Neuronal stem cell (in vitro differentiated cells): Measurements from ENCODE around the gene FCRLB.
"Not testable (repeated sequence)": the region's sequence is repeated elsewhere in the genome, so short reads cannot be mapped to it uniquely, and the experiment has no call there.

ENCODE experiments used
- DNase-seq: peaks from one replicate; pipeline ENCODE4 v3.0.0-alpha.2; 2013; ENCODE audit warnings: low spot score
- H2AFZ ChIP-seq: one replicate; pipeline ENCODE4 v1.6.1; 2013; ENCODE audit warnings: mild to moderate bottlenecking, low read length, inconsistent platforms
- H2AK5ac ChIP-seq: 2 replicates; pipeline ENCODE4 v1.6.1; 2013; ENCODE audit warnings: low read depth, mild to moderate bottlenecking, inconsistent platforms, low read length, moderate library complexity, mixed read lengths
- H2BK120ac ChIP-seq: 2 replicates; pipeline ENCODE4 v1.6.1; 2013; ENCODE audit warnings: low read depth, mild to moderate bottlenecking, inconsistent platforms, low read length, moderate library complexity, mixed read lengths
- H2BK12ac ChIP-seq: one replicate; pipeline ENCODE4 v1.6.1; 2013; ENCODE audit warnings: low read length, inconsistent platforms
- H2BK15ac ChIP-seq: 2 replicates; pipeline ENCODE4 v1.6.1; 2013; ENCODE audit warnings: mild to moderate bottlenecking, low read length, inconsistent platforms, mixed read lengths
- H2BK5ac ChIP-seq: one replicate; pipeline ENCODE4 v1.6.1; 2013; ENCODE audit warnings: inconsistent platforms, mild to moderate bottlenecking, low read length, moderate library complexity
- H3K14ac ChIP-seq: one replicate; pipeline ENCODE4 v1.6.1; 2013; ENCODE audit warnings: low read length, inconsistent platforms
- H3K18ac ChIP-seq: 2 replicates; pipeline ENCODE4 v1.6.1; 2013; ENCODE audit warnings: low read length, inconsistent platforms
- H3K23ac ChIP-seq: 2 replicates; pipeline ENCODE4 v1.6.1; 2013; ENCODE audit warnings: low read depth, mild to moderate bottlenecking, mixed read lengths, low read length, inconsistent platforms; ENCODE audit not compliant: poor library complexity
- H3K27ac ChIP-seq: replicated peaks from 3 replicates; pipeline ENCODE4 v1.5.1; 2013; ENCODE audit warnings: low read length, inconsistent platforms
- H3K27me3 ChIP-seq, 3 experiments: 2 replicates each; pipeline ENCODE4 v1.6.1; 2013; ENCODE audit warnings: low read length in 3 of 3, mild to moderate bottlenecking in 2 of 3, inconsistent platforms in 1 of 3, low read depth in 1 of 3, mixed read lengths in 1 of 3, moderate library complexity in 1 of 3; ENCODE audit not compliant: control insufficient read depth in 3 of 3, insufficient read depth in 3 of 3
- H3K36me3 ChIP-seq, 2 donors: replicated peaks in 1 of 2; 2 replicates each; pipeline ENCODE4 v1.6.1; 2013; ENCODE audit warnings: low read length in 2 of 2; ENCODE audit not compliant: control insufficient read depth in 2 of 2, insufficient read depth in 2 of 2
- H3K4ac ChIP-seq: 2 replicates; pipeline ENCODE4 v1.6.1; 2013; ENCODE audit warnings: inconsistent platforms, mild to moderate bottlenecking, low read length, moderate library complexity
- H3K4me1 ChIP-seq, 2 donors: 1 replicate in 1 of 2; 2 replicates in 1 of 2; pipeline ENCODE4 v1.6.1; 2013; ENCODE audit warnings: low read length in 2 of 2, low read depth in 1 of 2; ENCODE audit not compliant: control insufficient read depth in 2 of 2, insufficient read depth in 1 of 2
- H3K4me2 ChIP-seq: one replicate; pipeline ENCODE4 v1.6.1; 2013; ENCODE audit warnings: mild to moderate bottlenecking, low read length, inconsistent platforms; ENCODE audit not compliant: insufficient read depth, poor library complexity, severe bottlenecking
- H3K4me3 ChIP-seq, 2 donors: 2 replicates each; pipeline ENCODE4 v1.5.1; 2013; ENCODE audit warnings: low read length in 2 of 2, mild to moderate bottlenecking in 2 of 2, inconsistent platforms in 1 of 2, moderate library complexity in 1 of 2
- H3K79me1 ChIP-seq: one replicate; pipeline ENCODE4 v1.6.1; 2013; ENCODE audit warnings: low read depth, mild to moderate bottlenecking, inconsistent platforms, low read length, moderate library complexity
- H3K9ac ChIP-seq: one replicate; pipeline ENCODE4 v1.6.1; 2013; ENCODE audit warnings: mild to moderate bottlenecking, low read depth, low read length, inconsistent platforms; ENCODE audit not compliant: poor library complexity
- H3K9me3 ChIP-seq, 2 donors: replicated peaks in 1 of 2; 2 replicates each; pipeline versions ENCODE3 to v1.6.1; 2013; ENCODE audit warnings: low read length in 2 of 2, mild to moderate bottlenecking in 2 of 2, inconsistent platforms in 1 of 2, low read depth in 1 of 2, mixed read lengths in 1 of 2, moderate library complexity in 1 of 2; ENCODE audit not compliant: control insufficient read depth in 2 of 2, insufficient read depth in 1 of 2
- H4K8ac ChIP-seq: one replicate; pipeline ENCODE4 v1.6.1; 2013; ENCODE audit warnings: low read depth, mild to moderate bottlenecking, inconsistent platforms, low read length, moderate library complexity
- H4K91ac ChIP-seq: one replicate; pipeline ENCODE4 v1.6.1; 2013; ENCODE audit warnings: low read length, low read depth, mild to moderate bottlenecking, inconsistent platforms; ENCODE audit not compliant: poor library complexity
- WGBS, 2 donors: extraction: QIAGEN DNeasy Blood & Tissue Kit; methylation state at CpG; one replicate each; pipeline ENCODE4 v1.1.7; 2013; ENCODE audit warnings: missing lambda C conversion rate in 2 of 2, mixed read lengths in 1 of 2; ENCODE audit not compliant: insufficient read length in 2 of 2, insufficient replicate concordance in 1 of 2; ENCODE audit errors: extremely low coverage in 2 of 2; 5-methylcytosine and 5-hydroxymethylcytosine counted together

The FCRLB gene

GRCh38 chr1:161723459-161724141 lies 2.3 kb downstream of the FCRLB start:
- no peak overlapping the region for H4K91ac ChIP-seq
- no peak overlapping the region for H2AK5ac ChIP-seq
- no peak overlapping the region for H2BK5ac ChIP-seq
- no peak overlapping the region for H3K14ac ChIP-seq
- H3K4me3 ChIP-seq = peak overlapping the region in 1 of 2 donors; percentile 2
- H3K9ac ChIP-seq = no peak overlapping the region
- no peaks in the 10 kb centered on the region for H3K36me3 ChIP-seq
- no peak overlapping the region for H3K18ac ChIP-seq
- H3K9me3 ChIP-seq = no peaks in the 10 kb centered on the region
- peaks cover 3 to 4% of the 10 kb centered on the region in 2 donors for H3K4me1 ChIP-seq
- H3K27me3 ChIP-seq = peaks cover 0 to 46% (median 18%) of the 10 kb centered on the region in 3 experiments
- H3K27ac ChIP-seq = no peak overlapping the region
- no peak overlapping the region for H3K23ac ChIP-seq
- DNase-seq = no peak
- no peak overlapping the region for H2AFZ ChIP-seq
- no CpG with 5 or more reads among the region's 8 CpGs for WGBS, 2 donors
- no peaks in the 10 kb centered on the region for H3K79me1 ChIP-seq
- no peak overlapping the region for H3K4me2 ChIP-seq
- no peak overlapping the region for H2BK15ac ChIP-seq
- no peak overlapping the region for H2BK12ac ChIP-seq
- no peak overlapping the region for H3K4ac ChIP-seq
- no peak overlapping the region for H4K8ac ChIP-seq
- no peak overlapping the region for H2BK120ac ChIP-seq

DNA sequence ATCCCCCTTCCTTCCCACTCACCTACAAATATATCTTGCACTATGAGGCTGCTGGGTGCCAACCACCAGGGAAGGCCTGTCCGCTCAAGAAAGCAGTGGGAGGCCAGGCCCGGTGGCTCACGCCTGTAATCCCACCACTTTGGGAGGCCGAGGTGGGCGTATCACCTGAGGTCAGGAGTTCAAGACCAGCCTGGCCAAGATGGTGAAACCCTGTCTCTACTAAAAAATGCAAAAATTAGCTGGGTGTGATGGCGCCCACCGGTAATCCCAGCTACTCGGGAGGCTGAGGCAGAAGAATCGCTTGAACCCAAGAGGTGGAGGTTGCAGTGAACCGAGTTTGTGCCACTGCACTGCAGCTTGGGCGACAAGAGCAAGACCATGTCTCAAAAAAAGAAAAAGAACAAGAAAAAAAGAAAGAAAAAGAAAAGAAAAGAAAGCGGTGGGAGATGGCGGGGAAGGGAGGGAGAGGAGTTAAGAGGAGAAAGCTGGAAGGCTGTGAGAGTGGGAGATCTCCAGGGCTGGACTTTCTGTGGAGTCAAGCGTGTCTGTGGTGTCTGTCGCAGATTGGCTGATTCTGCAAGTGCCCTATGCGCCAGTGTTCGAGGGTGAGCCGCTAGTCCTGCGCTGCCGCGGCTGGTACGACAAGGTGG lies 4.0 kb downstream of the FCRLB start:
- H2BK5ac ChIP-seq, H4K8ac ChIP-seq, H3K27ac ChIP-seq, H2BK15ac ChIP-seq, H3K9me3 ChIP-seq, H2AK5ac ChIP-seq, H2BK12ac ChIP-seq, H3K36me3 ChIP-seq, H3K4ac ChIP-seq, H2BK120ac ChIP-seq, H3K18ac ChIP-seq, DNase-seq, H3K79me1 ChIP-seq, H3K4me1 ChIP-seq, H4K91ac ChIP-seq: not testable (repeated sequence)
- Histone ChIP-seq H3K14ac (peak overlapping the region; percentile 77), H3K9ac (peak overlapping the region; percentile 88), H3K4me2 (peak overlapping the region; percentile 92), H3K27me3 (peaks cover 0 to 57% (median 18%) of the 10 kb centered on the region in 3 experiments), H3K23ac (peak overlapping the region; percentile 29), H3K4me3 (peak overlapping the region; percentile 76 to 86), H2AFZ (peak overlapping the region; percentile 91)
- WGBS, 2 donors = 100% methylated on average over 2 of the region's 22 CpGs; no CpG with 5 or more reads in 1 of the 2 donors

GRCh38 chr1:161725908-161726472 lies 4.6 kb downstream of the FCRLB start:
- peak overlapping the region; percentile 59 for H2BK15ac ChIP-seq
- H4K8ac ChIP-seq = no peak overlapping the region
- H3K4me3 ChIP-seq = peak overlapping the region; percentile 76 to 86
- peak overlapping the region; percentile 90 for H3K23ac ChIP-seq
- no peak overlapping the region for H3K4ac ChIP-seq
- no peaks in the 10 kb centered on the region for H3K36me3 ChIP-seq
- no peak overlapping the region for H3K27ac ChIP-seq
- no peak overlapping the region for H2BK120ac ChIP-seq
- H3K27me3 ChIP-seq = peaks cover 0 to 60% (median 18%) of the 10 kb centered on the region in 3 experiments
- no peak overlapping the region for H4K91ac ChIP-seq
- peak overlapping the region; percentile 98 for H3K18ac ChIP-seq
- peaks cover 3 to 4% of the 10 kb centered on the region in 2 donors for H3K4me1 ChIP-seq
- no peak overlapping the region for H2AK5ac ChIP-seq
- H3K9ac ChIP-seq = peak overlapping the region; percentile 96
- no peaks in the 10 kb centered on the region for H3K9me3 ChIP-seq
- peak overlapping the region; percentile 95 for H3K14ac ChIP-seq
- peak; percentile 41 for DNase-seq
- H3K4me2 ChIP-seq = peak overlapping the region; percentile 92
- H3K79me1 ChIP-seq = no peaks in the 10 kb centered on the region
- WGBS, 2 donors = no CpG with 5 or more reads among the region's 34 CpGs
- H2BK5ac ChIP-seq = peak overlapping the region; percentile 85
- no peak overlapping the region for H2BK12ac ChIP-seq
- H2AFZ ChIP-seq = peak overlapping the region; percentile 91
